NCI-H2107 (cell line): ENCODE measurements around the gene NECAB2.

Source experiments
- DNase-seq: peaks from one replicate; lab custom pipeline; 2025; lab: John Stamatoyannopoulos, UW

Gene NECAB2

GRCh38 chr16:83967838-83968305 lies at the start of gene NECAB2:
NECAB2 (plus strand) TSS chr16:83968244; CDS start chr16:83968649, 405 bp downstream.
- DNase-seq, result peak; percentile 11

- no peak for DNase-seq
Measured at GRCh38 chr16:83920894-83921491, 47.1 kb upstream of the NECAB2 start.

GRCh38 chr16:83923581-83924365 lies 44.3 kb upstream of the NECAB2 start:
- DNase-seq, result no peak

GRCh38 chr16:83924686-83925085 lies 43.4 kb upstream of the NECAB2 start:
- no peak for DNase-seq

GRCh38 chr16:83925095-83925905 lies 42.7 kb upstream of the NECAB2 start:
- no peak for DNase-seq

GRCh38 chr16:83925957-83926725 lies 41.9 kb upstream of the NECAB2 start:
- DNase-seq, result no peak

- peak; percentile 39 for DNase-seq
Measured at GRCh38 chr16:83926726-83927397, 41.2 kb upstream of the NECAB2 start.

GRCh38 chr16:83928341-83929055 lies 39.5 kb upstream of the NECAB2 start:
- no peak for DNase-seq

GRCh38 chr16:83929811-83930555 lies 38.1 kb upstream of the NECAB2 start:
- no peak for DNase-seq

- no peak for DNase-seq
Measured at GRCh38 chr16:83930730-83931500, 37.1 kb upstream of the NECAB2 start.

GRCh38 chr16:83931556-83931955 lies 36.5 kb upstream of the NECAB2 start:
- no peak for DNase-seq

GRCh38 chr16:83932304-83932703 lies 35.7 kb upstream of the NECAB2 start:
- DNase-seq, result no peak

GRCh38 chr16:83932955-83933673 lies 34.9 kb upstream of the NECAB2 start:
- no peak for DNase-seq

- DNase-seq, result no peak
Measured at GRCh38 chr16:83933885-83934683, 34.0 kb upstream of the NECAB2 start.

GRCh38 chr16:83934684-83934977 lies 33.4 kb upstream of the NECAB2 start:
- DNase-seq, result no peak

GRCh38 chr16:83935005-83935857 lies 32.8 kb upstream of the NECAB2 start:
- no peak for DNase-seq

GRCh38 chr16:83935858-83936255 lies 32.2 kb upstream of the NECAB2 start:
- no peak for DNase-seq
